T-cell (primary cell): ENCODE results near the gene GJA10. TPM values are rescaled to one million over a fixed set of nuclear protein-coding genes. Genes with fewer than 3 reads are reported as not detected.

Experiments
- total RNA-seq, 35 experiments: library from RNA in 6 of 35; stranded (reverse) in 6 of 35; fragments of 120-200 nt in 1 of 35; gene quantifications; one replicate each; pipeline versions ENCODE4 v1.2.1 to v1.2.4 and lab custom pipeline; 2013 to 2026

Gene GJA10
- total RNA-seq, 5 donors from 2014 or later (not counting 1 experiment from before 2014, with no cell fraction given) = not detected

Other genes with a start within 250 kb of the GJA10 start
- 10 to 100 TPM; 56.0 to 64.9 (median 60.8) TPM for gene MDN1, start 74.7 kb upstream of the GJA10 start, total RNA-seq
- gene CASP8AP2, start 64.6 kb upstream of the GJA10 start, total RNA-seq = 10 to 100 TPM; 27.8 to 46.8 (median 39.7) TPM